Smooth muscle cell (in vitro differentiated cells): Measurements from ENCODE around the gene ATRNL1. TPM values are rescaled to one million over a fixed set of nuclear protein-coding genes. Genes with fewer than 3 reads are reported as not detected.

ENCODE experiments used
- DNase-seq: peaks from one replicate; lab custom pipeline; 2025; ENCODE audit not compliant: unreplicated experiment; lab: John Stamatoyannopoulos, UW
- H2AFZ ChIP-seq: fragments of 200-600 bp; sonication (generic); 2 replicates; pipeline ENCODE4 v1.6.0; 2016; ENCODE audit warnings: antibody characterized with exemption, low read depth, mild to moderate bottlenecking
- H3F3A ChIP-seq: fragments of 200-600 bp; sonication (generic); 2 replicates; pipeline ENCODE4 v1.6.0; 2017; ENCODE audit warnings: antibody characterized with exemption, low read depth
- H3K27ac ChIP-seq: fragments of 200-600 bp; sonication (generic); 2 replicates; pipeline ENCODE4 v1.5.1; 2016; ENCODE audit warnings: low read depth, mild to moderate bottlenecking
- H3K27me3 ChIP-seq: fragments of 200-600 bp; sonication (generic); 2 replicates; pipeline ENCODE4 v1.6.1; 2016; ENCODE audit warnings: low read depth, mild to moderate bottlenecking
- H3K36me3 ChIP-seq: fragments of 200-600 bp; sonication (generic); 2 replicates; pipeline ENCODE4 v1.5.1; 2016; ENCODE audit warnings: low read depth
- H3K4me1 ChIP-seq: fragments of 200-600 bp; sonication (generic); 2 replicates; pipeline ENCODE4 v1.5.1; 2016; ENCODE audit warnings: low read depth
- H3K4me2 ChIP-seq: fragments of 200-600 bp; sonication (generic); 2 replicates; pipeline ENCODE4 v1.6.0; 2016; ENCODE audit warnings: mild to moderate bottlenecking
- H3K4me3 ChIP-seq: fragments of 200-600 bp; sonication (generic); 2 replicates; pipeline ENCODE4 v1.5.1; 2016; ENCODE audit warnings: mild to moderate bottlenecking
- H3K79me2 ChIP-seq: fragments of 200-600 bp; sonication (generic); 2 replicates; pipeline ENCODE4 v1.6.0; 2016; ENCODE audit warnings: low read depth, mild to moderate bottlenecking
- H3K9ac ChIP-seq: fragments of 200-600 bp; sonication (generic); 2 replicates; pipeline ENCODE4 v1.6.0; 2016; ENCODE audit warnings: low read depth
- H3K9me3 ChIP-seq: fragments of 200-600 bp; sonication (generic); replicated peaks from 2 replicates; pipeline ENCODE4 v1.5.1; 2016; ENCODE audit warnings: low read depth
- H4K20me1 ChIP-seq: fragments of 200-600 bp; sonication (generic); 2 replicates; pipeline ENCODE4 v1.6.0; 2016; ENCODE audit warnings: low read depth
- WGBS: methylation state at CpG from one replicate; pipeline ENCODE4 v1.1.7; 2016; ENCODE audit warnings: low lambda C conversion rate; 5-methylcytosine and 5-hydroxymethylcytosine counted together
- polyA plus RNA-seq: library from polyadenylated mRNA; unstranded; fragments of >200 nt; fragmentation: Nextera tagmentation; extraction: Ambion mirVana; gene quantifications from 2 replicates; pipeline ENCODE4 v1.2.1, GENCODE V29; 2016
- total RNA-seq: library from RNA; depleted of rRNA; stranded (reverse); fragments of >200 nt; gene quantifications from 2 replicates; pipeline ENCODE4 v1.2.3, GENCODE V29; 2014
- TF ChIP-seq, protein P1 (sequence below): fragments of 200-600 bp; sonication (generic); IDR thresholded peaks from 2 replicates; pipeline ENCODE4 v1.5.1; 2017; ENCODE audit warnings: borderline replicate concordance, mild to moderate bottlenecking, antibody characterized with exemption; ENCODE audit not compliant: insufficient read depth, poor library complexity, severe bottlenecking

ATRNL1 gene, protein sequence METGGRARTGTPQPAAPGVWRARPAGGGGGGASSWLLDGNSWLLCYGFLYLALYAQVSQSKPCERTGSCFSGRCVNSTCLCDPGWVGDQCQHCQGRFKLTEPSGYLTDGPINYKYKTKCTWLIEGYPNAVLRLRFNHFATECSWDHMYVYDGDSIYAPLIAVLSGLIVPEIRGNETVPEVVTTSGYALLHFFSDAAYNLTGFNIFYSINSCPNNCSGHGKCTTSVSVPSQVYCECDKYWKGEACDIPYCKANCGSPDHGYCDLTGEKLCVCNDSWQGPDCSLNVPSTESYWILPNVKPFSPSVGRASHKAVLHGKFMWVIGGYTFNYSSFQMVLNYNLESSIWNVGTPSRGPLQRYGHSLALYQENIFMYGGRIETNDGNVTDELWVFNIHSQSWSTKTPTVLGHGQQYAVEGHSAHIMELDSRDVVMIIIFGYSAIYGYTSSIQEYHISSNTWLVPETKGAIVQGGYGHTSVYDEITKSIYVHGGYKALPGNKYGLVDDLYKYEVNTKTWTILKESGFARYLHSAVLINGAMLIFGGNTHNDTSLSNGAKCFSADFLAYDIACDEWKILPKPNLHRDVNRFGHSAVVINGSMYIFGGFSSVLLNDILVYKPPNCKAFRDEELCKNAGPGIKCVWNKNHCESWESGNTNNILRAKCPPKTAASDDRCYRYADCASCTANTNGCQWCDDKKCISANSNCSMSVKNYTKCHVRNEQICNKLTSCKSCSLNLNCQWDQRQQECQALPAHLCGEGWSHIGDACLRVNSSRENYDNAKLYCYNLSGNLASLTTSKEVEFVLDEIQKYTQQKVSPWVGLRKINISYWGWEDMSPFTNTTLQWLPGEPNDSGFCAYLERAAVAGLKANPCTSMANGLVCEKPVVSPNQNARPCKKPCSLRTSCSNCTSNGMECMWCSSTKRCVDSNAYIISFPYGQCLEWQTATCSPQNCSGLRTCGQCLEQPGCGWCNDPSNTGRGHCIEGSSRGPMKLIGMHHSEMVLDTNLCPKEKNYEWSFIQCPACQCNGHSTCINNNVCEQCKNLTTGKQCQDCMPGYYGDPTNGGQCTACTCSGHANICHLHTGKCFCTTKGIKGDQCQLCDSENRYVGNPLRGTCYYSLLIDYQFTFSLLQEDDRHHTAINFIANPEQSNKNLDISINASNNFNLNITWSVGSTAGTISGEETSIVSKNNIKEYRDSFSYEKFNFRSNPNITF (N-terminal part only)
- 14.9 and 21.4 TPM in 2 replicates for total RNA-seq
- 2.7 and 3.3 TPM in 2 replicates for polyA plus RNA-seq

- peak within 1 kb of the TSS; percentile 76 for H3K4me3 ChIP-seq
- TF ChIP-seq, protein P1, sequence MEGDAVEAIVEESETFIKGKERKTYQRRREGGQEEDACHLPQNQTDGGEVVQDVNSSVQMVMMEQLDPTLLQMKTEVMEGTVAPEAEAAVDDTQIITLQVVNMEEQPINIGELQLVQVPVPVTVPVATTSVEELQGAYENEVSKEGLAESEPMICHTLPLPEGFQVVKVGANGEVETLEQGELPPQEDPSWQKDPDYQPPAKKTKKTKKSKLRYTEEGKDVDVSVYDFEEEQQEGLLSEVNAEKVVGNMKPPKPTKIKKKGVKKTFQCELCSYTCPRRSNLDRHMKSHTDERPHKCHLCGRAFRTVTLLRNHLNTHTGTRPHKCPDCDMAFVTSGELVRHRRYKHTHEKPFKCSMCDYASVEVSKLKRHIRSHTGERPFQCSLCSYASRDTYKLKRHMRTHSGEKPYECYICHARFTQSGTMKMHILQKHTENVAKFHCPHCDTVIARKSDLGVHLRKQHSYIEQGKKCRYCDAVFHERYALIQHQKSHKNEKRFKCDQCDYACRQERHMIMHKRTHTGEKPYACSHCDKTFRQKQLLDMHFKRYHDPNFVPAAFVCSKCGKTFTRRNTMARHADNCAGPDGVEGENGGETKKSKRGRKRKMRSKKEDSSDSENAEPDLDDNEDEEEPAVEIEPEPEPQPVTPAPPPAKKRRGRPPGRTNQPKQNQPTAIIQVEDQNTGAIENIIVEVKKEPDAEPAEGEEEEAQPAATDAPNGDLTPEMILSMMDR = no peak
- peak; percentile 53 for DNase-seq
- H3K4me1 ChIP-seq = peaks cover 9% of the 10 kb centered on the region
- peak within 1 kb of the TSS; percentile 78 for H3K9ac ChIP-seq
- peak within 1 kb of the TSS; percentile 98 for H2AFZ ChIP-seq
- no peaks in the 10 kb centered on the region for H3K36me3 ChIP-seq
- H3K9me3 ChIP-seq = no peaks in the 10 kb centered on the region
- H3K4me2 ChIP-seq = peak within 1 kb of the TSS; percentile 92
- H3K27ac ChIP-seq = peak within 1 kb of the TSS; percentile 44
- H3F3A ChIP-seq = peaks cover 6% of the 10 kb centered on the region
- H3K79me2 ChIP-seq = no peaks in the 10 kb centered on the region
- under 1% methylated on average over 65 of the region's 70 CpGs for WGBS
- peaks cover 6% of the 10 kb centered on the region for H3K27me3 ChIP-seq
- no peaks in the 10 kb centered on the region for H4K20me1 ChIP-seq
These were observed at the start of gene ATRNL1 for GRCh38 chr10:115093286-115093775. Gene ATRNL1 (plus strand): TSS chr10:115093365. CDS start chr10:115093751, 386 bp downstream.

GRCh38 chr10:115043719-115044118, 49.4 kb upstream of the ATRNL1 start:
- H3K27ac ChIP-seq = no peak overlapping the region
- no peak overlapping the region for H3K4me3 ChIP-seq
- TF ChIP-seq, protein P1 = no peak
- H3F3A ChIP-seq = no peaks in the 10 kb centered on the region
- no peaks in the 10 kb centered on the region for H3K4me1 ChIP-seq
- H3K79me2 ChIP-seq = no peaks in the 10 kb centered on the region
- DNase-seq = no peak
- H3K4me2 ChIP-seq = no peak overlapping the region
- no peaks in the 10 kb centered on the region for H3K9me3 ChIP-seq
- no peaks in the 10 kb centered on the region for H3K27me3 ChIP-seq
- no peak overlapping the region for H3K9ac ChIP-seq
- no peaks in the 10 kb centered on the region for H3K36me3 ChIP-seq
- no peaks in the 10 kb centered on the region for H4K20me1 ChIP-seq
- no peak overlapping the region for H2AFZ ChIP-seq
- WGBS = 99% methylated on average over 4 of the region's 4 CpGs

DNA sequence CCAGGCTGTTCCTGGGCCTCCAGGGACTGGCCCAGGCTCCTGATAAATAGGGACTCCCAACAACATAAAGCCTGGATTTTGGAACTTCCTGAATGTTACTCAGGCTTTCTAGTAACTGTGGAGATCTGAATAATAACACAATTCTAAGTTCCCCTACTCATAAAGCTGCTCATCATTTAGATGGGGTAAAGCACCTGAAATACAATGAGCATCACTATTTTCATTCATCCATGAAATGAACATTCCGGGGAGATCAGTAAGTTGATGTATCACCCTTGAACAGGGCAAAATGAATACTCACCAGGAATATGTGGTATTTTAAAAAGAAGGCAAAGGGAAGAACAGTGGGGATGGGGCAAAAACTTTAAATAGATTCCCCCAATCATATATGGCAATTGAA, 48.3 kb upstream of the ATRNL1 start:
- 92% methylated on average over 1 of the region's 1 CpG for WGBS

More for the DNA sequence above, 48.3 kb upstream of the ATRNL1 start:
- no peaks in the 10 kb centered on the region for H3K27me3 ChIP-seq
- no peaks in the 10 kb centered on the region for H3K9me3 ChIP-seq
- no peaks in the 10 kb centered on the region for H3K36me3 ChIP-seq
- H3K9ac ChIP-seq = no peak overlapping the region
- H4K20me1 ChIP-seq = no peaks in the 10 kb centered on the region
- no peaks in the 10 kb centered on the region for H3F3A ChIP-seq
- H3K79me2 ChIP-seq = no peaks in the 10 kb centered on the region
- no peak overlapping the region for H3K4me3 ChIP-seq
- DNase-seq = no peak
- no peak overlapping the region for H2AFZ ChIP-seq
- no peak overlapping the region for H3K4me2 ChIP-seq
- no peak overlapping the region for H3K27ac ChIP-seq
- no peaks in the 10 kb centered on the region for H3K4me1 ChIP-seq
- TF ChIP-seq, protein P1 = no peak
